SK-N-SH treated with all-trans-retinoic acid at 6 μM for 48 hours (cell line): ENCODE measurements around the gene SCYGR3.

Experiments
- ATAC-seq: fragments of 200-7000 bp; cut with Tn5 transposase; 3 replicates; pipeline ENCODE4 v1.9.1; 2020; ENCODE audit warnings: mild to moderate bottlenecking, moderate library complexity
- ARNTL ChIP-seq: fragments of 450-650 bp; formaldehyde crosslinking; IDR thresholded peaks from 2 replicates; pipeline ENCODE4 v1.5.0; 2020; ENCODE audit warnings: low read depth, mild to moderate bottlenecking, moderate library complexity, borderline replicate concordance
- BACH2 ChIP-seq: fragments of 250-450 bp; sonication (Bioruptor Pico); IDR thresholded peaks from 2 replicates; pipeline ENCODE4 v1.9.0; 2021; ENCODE audit warnings: mild to moderate bottlenecking, borderline replicate concordance
- CREB5 ChIP-seq: fragments of 250-450 bp; sonication (Bioruptor Pico); IDR thresholded peaks from 2 replicates; pipeline ENCODE4 v1.5.1; 2020; ENCODE audit warnings: low read depth, mild to moderate bottlenecking, moderate library complexity
- CSDC2 ChIP-seq: fragments of 250-450 bp; sonication (Bioruptor Pico); IDR thresholded peaks from 2 replicates; pipeline ENCODE4 v1.5.0; 2020; ENCODE audit warnings: mild to moderate bottlenecking, moderate library complexity
- ESRRG ChIP-seq: fragments of 250-450 bp; sonication (Bioruptor Pico); IDR thresholded peaks from 2 replicates; pipeline ENCODE4 v1.6.1; 2021; ENCODE audit warnings: mild to moderate bottlenecking
- GLIS3 ChIP-seq: fragments of 250-450 bp; sonication (Bioruptor Pico); IDR thresholded peaks from 2 replicates; pipeline ENCODE4 v1.5.0; 2020; ENCODE audit warnings: mild to moderate bottlenecking, moderate library complexity
- ISL1 ChIP-seq: fragments of 250-450 bp; sonication (Bioruptor Pico); IDR thresholded peaks from 2 replicates; pipeline ENCODE4 v2.1.2; 2022; ENCODE audit warnings: mild to moderate bottlenecking, moderate library complexity
- OSR1 ChIP-seq: fragments of 250-450 bp; sonication (Bioruptor Pico); IDR thresholded peaks from 2 replicates; pipeline ENCODE4 v1.8.0; 2022; ENCODE audit warnings: moderate library complexity, mild to moderate bottlenecking, inconsistent platforms
- PATZ1 ChIP-seq: fragments of 250-450 bp; sonication (Bioruptor Pico); IDR thresholded peaks from 2 replicates; pipeline ENCODE4 v1.8.0; 2020; ENCODE audit warnings: mild to moderate bottlenecking, moderate library complexity, borderline replicate concordance
- PPARA ChIP-seq: fragments of 250-450 bp; sonication (Bioruptor Pico); IDR thresholded peaks from 2 replicates; pipeline ENCODE4 v1.5.0; 2020; ENCODE audit warnings: mild to moderate bottlenecking, borderline replicate concordance
- SNAI2 ChIP-seq: fragments of 250-450 bp; sonication (Bioruptor Pico); IDR thresholded peaks from 2 replicates; pipeline ENCODE4 v1.5.0; 2020; ENCODE audit warnings: mild to moderate bottlenecking, moderate library complexity
- TCF4 ChIP-seq: fragments of 250-450 bp; sonication (Bioruptor Pico); IDR thresholded peaks from 2 replicates; pipeline ENCODE4 v1.8.0; 2021; ENCODE audit warnings: mild to moderate bottlenecking, moderate library complexity, borderline replicate concordance
- TOX ChIP-seq: fragments of 250-450 bp; sonication (Bioruptor Pico); IDR thresholded peaks from 2 replicates; pipeline ENCODE4 v1.8.0; 2021; ENCODE audit warnings: mild to moderate bottlenecking, moderate library complexity, borderline replicate concordance
- TSHZ2 ChIP-seq: fragments of 250-450 bp; sonication (Bioruptor Pico); IDR thresholded peaks from 2 replicates; pipeline ENCODE4 v1.5.0; 2020; ENCODE audit warnings: mild to moderate bottlenecking, moderate library complexity
- ZFP3 ChIP-seq: fragments of 250-450 bp; sonication (Bioruptor Pico); IDR thresholded peaks from 2 replicates; pipeline ENCODE4 v1.5.0; 2020; ENCODE audit warnings: mild to moderate bottlenecking, moderate library complexity
- ZNF70 ChIP-seq: fragments of 450-650 bp; formaldehyde crosslinking; IDR thresholded peaks from 2 replicates; pipeline ENCODE4 v1.5.0; 2020; ENCODE audit warnings: mild to moderate bottlenecking, moderate library complexity
- ZNF8 ChIP-seq: fragments of 450-650 bp; formaldehyde crosslinking; IDR thresholded peaks from 2 replicates; pipeline ENCODE4 v1.5.0; 2020; ENCODE audit warnings: mild to moderate bottlenecking, moderate library complexity

SCYGR3 gene

GRCh38 chr2:227629435-227629834, 14.8 kb upstream of the SCYGR3 start:
- ATAC-seq, result no peak
- TF ChIP-seq CREB5 (CRISPR knock-in tag) (peak; percentile 27; the same call in 1 of the 2 replicates), TOX (CRISPR knock-in tag) (no peak), ISL1 (CRISPR knock-in tag) (peak; percentile 92), PATZ1 (no peak), SNAI2 (CRISPR knock-in tag) (peak; percentile 57; the same call in 1 of the 2 replicates), ESRRG (CRISPR knock-in tag) (no peak)

GRCh38 chr2:227627769-227628168, 13.1 kb upstream of the SCYGR3 start:
- ATAC-seq, result no peak
- TF ChIP-seq ARNTL (CRISPR knock-in tag) (no peak), CREB5 (CRISPR knock-in tag) (no peak), BACH2 (CRISPR knock-in tag) (no peak), TOX (CRISPR knock-in tag) (no peak), ZNF70 (CRISPR knock-in tag) (no peak), TSHZ2 (CRISPR knock-in tag) (no peak)

- TF ChIP-seq ZNF70 (CRISPR knock-in tag) (no peak), CREB5 (CRISPR knock-in tag) (no peak), BACH2 (CRISPR knock-in tag) (no peak), GLIS3 (no peak), PPARA (CRISPR knock-in tag) (no peak), CSDC2 (CRISPR knock-in tag) (no peak)
- no peak for ATAC-seq
Observed at GRCh38 chr2:227626580-227627151, 12.0 kb upstream of the SCYGR3 start.

GRCh38 chr2:227625420-227625819, 10.8 kb upstream of the SCYGR3 start:
- TF ChIP-seq ZNF70 (CRISPR knock-in tag), result no peak
- no peak for ATAC-seq

- peak; percentile 40; the same call in 2 of the 3 replicates for ATAC-seq
- TF ChIP-seq OSR1 (CRISPR knock-in tag), result no peak
- TF ChIP-seq TSHZ2 (CRISPR knock-in tag), result no peak
- no peak for TF ChIP-seq TOX (CRISPR knock-in tag)
- TF ChIP-seq SNAI2 (CRISPR knock-in tag), result no peak
- TF ChIP-seq PATZ1, result no peak
- no peak for TF ChIP-seq ZNF8 (CRISPR knock-in tag)
- no peak for TF ChIP-seq TCF4 (CRISPR knock-in tag)
- TF ChIP-seq ZFP3 (CRISPR knock-in tag), result no peak
- TF ChIP-seq BACH2 (CRISPR knock-in tag), result no peak
- TF ChIP-seq CREB5 (CRISPR knock-in tag), result no peak
- TF ChIP-seq ZNF70 (CRISPR knock-in tag), result no peak
Observed at GRCh38 chr2:227623226-227623625, 8.6 kb upstream of the SCYGR3 start.
